C4-2B (cell line): Measurements from ENCODE around the gene STAP2.

ENCODE experiments used
- ZFX ChIP-seq: fragments of 450-650 bp; IDR thresholded peaks from 2 replicates; pipeline ENCODE4 v1.6.1; 2017
- TF ChIP-seq, protein P1 (sequence below): fragments of 450-650 bp; conservative IDR thresholded peaks from 2 replicates; pipeline ENCODE4 v1.5.1; 2017; ENCODE audit warnings: mild to moderate bottlenecking

DNA sequence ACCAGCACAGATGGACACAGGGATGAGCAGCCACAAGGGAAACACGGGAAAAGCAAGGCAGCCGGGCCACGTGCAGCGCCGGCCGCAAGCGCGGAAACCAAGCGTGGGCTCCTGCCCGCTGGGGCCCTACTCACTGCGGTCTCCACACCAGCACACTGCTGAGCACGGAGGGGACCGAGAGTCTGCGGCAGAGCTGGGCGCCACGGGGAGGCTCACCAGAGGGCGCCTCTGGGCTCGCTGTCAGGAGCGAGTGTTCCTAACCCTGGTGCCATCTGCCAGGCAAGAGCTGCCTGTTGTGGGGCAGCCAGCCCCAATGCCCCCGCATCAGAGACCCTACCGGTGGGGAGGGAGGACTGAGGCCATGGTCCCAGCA is 31.2 kb upstream of the STAP2 start:
- TF ChIP-seq, protein P1, sequence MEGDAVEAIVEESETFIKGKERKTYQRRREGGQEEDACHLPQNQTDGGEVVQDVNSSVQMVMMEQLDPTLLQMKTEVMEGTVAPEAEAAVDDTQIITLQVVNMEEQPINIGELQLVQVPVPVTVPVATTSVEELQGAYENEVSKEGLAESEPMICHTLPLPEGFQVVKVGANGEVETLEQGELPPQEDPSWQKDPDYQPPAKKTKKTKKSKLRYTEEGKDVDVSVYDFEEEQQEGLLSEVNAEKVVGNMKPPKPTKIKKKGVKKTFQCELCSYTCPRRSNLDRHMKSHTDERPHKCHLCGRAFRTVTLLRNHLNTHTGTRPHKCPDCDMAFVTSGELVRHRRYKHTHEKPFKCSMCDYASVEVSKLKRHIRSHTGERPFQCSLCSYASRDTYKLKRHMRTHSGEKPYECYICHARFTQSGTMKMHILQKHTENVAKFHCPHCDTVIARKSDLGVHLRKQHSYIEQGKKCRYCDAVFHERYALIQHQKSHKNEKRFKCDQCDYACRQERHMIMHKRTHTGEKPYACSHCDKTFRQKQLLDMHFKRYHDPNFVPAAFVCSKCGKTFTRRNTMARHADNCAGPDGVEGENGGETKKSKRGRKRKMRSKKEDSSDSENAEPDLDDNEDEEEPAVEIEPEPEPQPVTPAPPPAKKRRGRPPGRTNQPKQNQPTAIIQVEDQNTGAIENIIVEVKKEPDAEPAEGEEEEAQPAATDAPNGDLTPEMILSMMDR: no peak
- TF ChIP-seq ZFX: no peak
